Right lobe of liver (tissue), 4 donors: ENCODE data around the gene PTBP2.

Source experiments
- CTCF ChIP-seq, 4 donors: fragments of 200-600 bp in 3 of 4; fragments of 450-650 bp in 1 of 4; IDR thresholded peaks; one replicate each; pipeline versions ENCODE4 v1.5.1 to v1.8.0; 2016 to 2022; ENCODE audit warnings: antibody characterized with exemption in 4 of 4, mild to moderate bottlenecking in 2 of 4
- POLR2A ChIP-seq: fragments of 450-650 bp; IDR thresholded peaks from one replicate; pipeline ENCODE4 v1.6.1; 2017; ENCODE audit warnings: antibody characterized with exemption, mild to moderate bottlenecking
- donor health status: DM: no; HTN: no; CAD: no.
- donor health status: DM: no; HTN: no; CAD: no.
- donor health status: DM: no; HTN: yes; CAD: no.

GRCh38 chr1:96688767-96689166 lies 32.8 kb upstream of the PTBP2 start:
- no peak for TF ChIP-seq CTCF (IDR thresholded peaks at IDR 0.05)
- no peak for TF ChIP-seq POLR2A
